Right lobe of liver (tissue), 6 donors: ENCODE measurements around the gene ANKDD1A. TPM values are rescaled to one million over a fixed set of nuclear protein-coding genes. Genes with fewer than 3 reads are reported as not detected.

Source experiments
- ATAC-seq, 4 donors: fragments of 200-7000 bp; cut with Tn5 transposase; one replicate each; pipeline ENCODE4 v1.9.1; 2020; ENCODE audit warnings: mild to moderate bottlenecking in 4 of 4, moderate library complexity in 4 of 4
- DNase-seq, 3 donors: peaks; one replicate each; pipeline ENCODE4 v3.0.0-alpha.2; 2020
- H3K27ac ChIP-seq, 3 donors: fragments of 200-600 bp; one replicate each; pipeline ENCODE4 v1.8.0; 2022
- H3K27me3 ChIP-seq, 2 donors: fragments of 200-600 bp; one replicate each; pipeline ENCODE4 v1.8.0; 2022
- H3K36me3 ChIP-seq, 4 donors: fragments of 200-600 bp; sonication (generic) in 1 of 4; one replicate each; pipeline versions ENCODE4 v1.5.1 to v1.8.0; 2017 to 2022; ENCODE audit warnings: control low read depth in 1 of 4
- H3K4me1 ChIP-seq, 4 donors: fragments of 200-600 bp; sonication (generic) in 1 of 4; one replicate each; pipeline versions ENCODE4 v1.5.1 to v1.8.0; 2017 to 2022; ENCODE audit warnings: control low read depth in 1 of 4
- H3K4me3 ChIP-seq, 3 donors: fragments of 200-600 bp; one replicate each; pipeline ENCODE4 v1.8.0; 2022
- H3K9me3 ChIP-seq, 4 donors: fragments of 200-600 bp; sonication (generic) in 1 of 4; one replicate each; pipeline versions ENCODE4 v1.5.1 to v1.8.0; 2017 to 2022; ENCODE audit warnings: control low read depth in 1 of 4
- CTCF ChIP-seq, 4 donors: fragments of 200-600 bp in 3 of 4; fragments of 450-650 bp in 1 of 4; IDR thresholded peaks; one replicate each; pipeline versions ENCODE4 v1.5.1 to v1.8.0; 2016 to 2022; ENCODE audit warnings: antibody characterized with exemption in 4 of 4, mild to moderate bottlenecking in 2 of 4
- POLR2A ChIP-seq: fragments of 450-650 bp; IDR thresholded peaks from one replicate; pipeline ENCODE4 v1.6.1; 2017; ENCODE audit warnings: antibody characterized with exemption, mild to moderate bottlenecking
- WGBS: methylation state at CpG from one replicate; pipeline ENCODE4 v1.1.6; 2018; ENCODE audit warnings: low coverage, low lambda C conversion rate; ENCODE audit not compliant: insufficient coverage; ENCODE audit errors: missing lambda C conversion rate; 5-methylcytosine and 5-hydroxymethylcytosine counted together
- intact Hi-C, 2 donors: fragments of 100-400 bp; cut with DNase I; formaldehyde crosslinking; loops; one replicate each; pipeline versions ENCODE4 v1.11.2 to v1.14.1; 2022
- total RNA-seq, 6 experiments: library from RNA; depleted of rRNA in 2 of 6; stranded (reverse); fragments of >200 nt in 2 of 6; fragmentation: NEBNext Ultra II Directional in 3 of 6; extraction: Animal tissue kit (Norgen Biotek cat#: 25700) in 3 of 6; gene quantifications; one replicate each; pipeline versions ENCODE4 v1.1.0 to v1.2.4, GENCODE V29; 2016 to 2023
- donor health status: DM: no; HTN: yes; CAD: no.
- donor health status: DM: no; HTN: no; CAD: no.
- donor health status: DM: no; HTN: no; CAD: no.
- donor health status: DM: no; HTN: yes; CAD: no.
- donor health status: DM: no; HTN: yes; CAD: no.

The ANKDD1A gene
- total RNA-seq, 6 experiments from 2014 or later = 0.29 to 1.1 (median 0.47) TPM

GRCh38 chr15:64912379-64913325 lies 950 bp downstream of the ANKDD1A start:
- H3K9me3 ChIP-seq = no peaks in the 10 kb centered on the region
- TF ChIP-seq POLR2A = no peak
- no peak for TF ChIP-seq CTCF (IDR thresholded peaks at IDR 0.05)
- H3K27ac ChIP-seq = no peak overlapping the region
- H3K4me3 ChIP-seq = peak overlapping the region in 1 of 3 donors; percentile 47
- no peaks in the 10 kb centered on the region for H3K4me1 ChIP-seq
- DNase-seq = peak in 1 of 3 donors; percentile 52
- H3K27me3 ChIP-seq = no peaks in the 10 kb centered on the region
- 93% methylated on average over 4 of the region's 15 CpGs for WGBS
- no peaks in the 10 kb centered on the region for H3K36me3 ChIP-seq
- no peak for ATAC-seq
- intact Hi-C loops = no loop called here

- 58% methylated on average over 4 of the region's 13 CpGs for WGBS
- peak in 2 of 4 donors; percentile 6 to 39 for ATAC-seq
- no peak overlapping the region for H3K27ac ChIP-seq
- no peak for TF ChIP-seq CTCF (IDR thresholded peaks at IDR 0.05)
- H3K4me3 ChIP-seq = no peak overlapping the region
- H3K36me3 ChIP-seq = no peaks in the 10 kb centered on the region
- no peaks in the 10 kb centered on the region for H3K27me3 ChIP-seq
- DNase-seq = no peak
- no peaks in the 10 kb centered on the region for H3K9me3 ChIP-seq
- intact Hi-C loops = no loop called here
- no peaks in the 10 kb centered on the region for H3K4me1 ChIP-seq
These were observed 4.0 kb downstream of the ANKDD1A start for GRCh38 chr15:64915518-64916227.

- Histone ChIP-seq H3K4me3 (no peak overlapping the region), H3K27me3 (no peaks in the 10 kb centered on the region), H3K27ac (no peak overlapping the region), H3K9me3 (no peaks in the 10 kb centered on the region), H3K36me3 (no peaks in the 10 kb centered on the region), H3K4me1 (no peaks in the 10 kb centered on the region)
- no peak for ATAC-seq
- DNase-seq = no peak
- no CpG with 5 or more reads among the region's 2 CpGs for WGBS
- TF ChIP-seq POLR2A = no peak
- intact Hi-C loops = no loop called here
These were observed 4.7 kb downstream of the ANKDD1A start for GRCh38 chr15:64916365-64916764.

GRCh38 chr15:64917211-64917610 lies 5.5 kb downstream of the ANKDD1A start:
- ATAC-seq (peak in 1 of 4 donors; percentile 15), DNase-seq (no peak)
- no peaks in the 10 kb centered on the region for H3K4me1 ChIP-seq
- H3K27ac ChIP-seq = no peak overlapping the region
- TF ChIP-seq POLR2A = no peak
- no peaks in the 10 kb centered on the region for H3K27me3 ChIP-seq
- no peaks in the 10 kb centered on the region for H3K9me3 ChIP-seq
- H3K36me3 ChIP-seq = no peaks in the 10 kb centered on the region
- WGBS = no CpG with 5 or more reads among the region's 9 CpGs
- intact Hi-C loops = no loop called here
- H3K4me3 ChIP-seq = no peak overlapping the region

- H3K9me3 ChIP-seq = no peaks in the 10 kb centered on the region
- TF ChIP-seq CTCF (IDR thresholded peaks at IDR 0.05) (no peak), POLR2A (no peak)
- no peaks in the 10 kb centered on the region for H3K27me3 ChIP-seq
- no peaks in the 10 kb centered on the region for H3K36me3 ChIP-seq
- DNase-seq (no peak), ATAC-seq (no peak)
- intact Hi-C loops = no loop called here
- H3K4me3 ChIP-seq = no peak overlapping the region
- no peak overlapping the region for H3K27ac ChIP-seq
- 95% methylated on average over 4 of the region's 4 CpGs for WGBS
- H3K4me1 ChIP-seq = no peaks in the 10 kb centered on the region
These were observed 8.0 kb downstream of the ANKDD1A start for GRCh38 chr15:64919721-64920120.
